Body of pancreas (tissue), 4 donors: ENCODE measurements around the gene TUBB1. TPM values are rescaled to one million over a fixed set of nuclear protein-coding genes. Genes with fewer than 3 reads are reported as not detected.
A peak's percentile ranks its signal among the peaks of the same experiment; 100 is the strongest.
"Not testable (repeated sequence)": the region's sequence is repeated elsewhere in the genome, so short reads cannot be mapped to it uniquely, and the experiment has no call there.

Experiments used
- ATAC-seq: fragments of 150-250 bp; one replicate; pipeline ENCODE4 v1.9.1; 2016
- DNase-seq, 4 donors: peaks; one replicate each; pipeline ENCODE4 v3.0.0-alpha.2; 2019
- H3K27ac ChIP-seq, 4 donors: fragments of 200-600 bp; sonication (generic); 1 replicate in 3 of 4; 2 replicates in 1 of 4; pipeline versions ENCODE4 v1.5.1 to v1.6.1; 2016 to 2019; ENCODE audit warnings: mild to moderate bottlenecking in 1 of 4, mixed read lengths in 1 of 4, moderate library complexity in 1 of 4
- H3K27me3 ChIP-seq, 2 donors: fragments of 200-600 bp; sonication (generic); one replicate each; pipeline ENCODE4 v1.6.0; 2016; ENCODE audit warnings: mild to moderate bottlenecking in 1 of 2
- H3K36me3 ChIP-seq, 2 donors: fragments of 200-600 bp; sonication (generic); replicated peaks in 1 of 2; 2 replicates each; pipeline ENCODE4 v1.5.1; 2016; ENCODE audit warnings: low read depth in 2 of 2; ENCODE audit not compliant: insufficient read depth in 1 of 2
- H3K4me1 ChIP-seq: fragments of 200-600 bp; sonication (generic); one replicate; pipeline ENCODE4 v1.6.0; 2016
- H3K4me3 ChIP-seq, 2 donors: fragments of 200-600 bp; sonication (generic); 1 replicate in 1 of 2; 2 replicates in 1 of 2; pipeline ENCODE4 v1.5.1; 2016 to 2019
- H3K9me3 ChIP-seq, 3 donors: fragments of 200-600 bp; sonication (generic); 1 replicate in 2 of 3; 2 replicates in 1 of 3; pipeline ENCODE4 v1.5.1; 2016
- POLR2A ChIP-seq, 3 donors: fragments of 450-650 bp; IDR thresholded peaks; one replicate each; pipeline ENCODE4 v1.6.1; 2016; ENCODE audit warnings: antibody characterized with exemption in 3 of 3, mild to moderate bottlenecking in 2 of 3
- WGBS, 2 donors: methylation state at CpG; one replicate each; pipeline ENCODE4 v1.1.5; 2017; 5-methylcytosine and 5-hydroxymethylcytosine counted together
- intact Hi-C: fragments of 100-400 bp; cut with DNase I; formaldehyde crosslinking; loops from one replicate; pipeline ENCODE4 v1.15.1; 2023
- total RNA-seq, 2 donors: library from RNA; depleted of rRNA; stranded (reverse); fragments of >200 nt; gene quantifications; one replicate each; pipeline ENCODE4 v1.1.0, GENCODE V29; 2016
- TF ChIP-seq, protein P1 (sequence below), 7 experiments: fragments of 450-650 bp in 4 of 7; fragments of 200-600 bp in 3 of 7; sonication (generic) in 3 of 7; IDR thresholded peaks; one replicate each; pipeline ENCODE4 v1.5.1; 2016 to 2019; ENCODE audit warnings: antibody characterized with exemption in 7 of 7

Gene TUBB1
- total RNA-seq, 2 donors from 2014 or later, result not detected

DNA sequence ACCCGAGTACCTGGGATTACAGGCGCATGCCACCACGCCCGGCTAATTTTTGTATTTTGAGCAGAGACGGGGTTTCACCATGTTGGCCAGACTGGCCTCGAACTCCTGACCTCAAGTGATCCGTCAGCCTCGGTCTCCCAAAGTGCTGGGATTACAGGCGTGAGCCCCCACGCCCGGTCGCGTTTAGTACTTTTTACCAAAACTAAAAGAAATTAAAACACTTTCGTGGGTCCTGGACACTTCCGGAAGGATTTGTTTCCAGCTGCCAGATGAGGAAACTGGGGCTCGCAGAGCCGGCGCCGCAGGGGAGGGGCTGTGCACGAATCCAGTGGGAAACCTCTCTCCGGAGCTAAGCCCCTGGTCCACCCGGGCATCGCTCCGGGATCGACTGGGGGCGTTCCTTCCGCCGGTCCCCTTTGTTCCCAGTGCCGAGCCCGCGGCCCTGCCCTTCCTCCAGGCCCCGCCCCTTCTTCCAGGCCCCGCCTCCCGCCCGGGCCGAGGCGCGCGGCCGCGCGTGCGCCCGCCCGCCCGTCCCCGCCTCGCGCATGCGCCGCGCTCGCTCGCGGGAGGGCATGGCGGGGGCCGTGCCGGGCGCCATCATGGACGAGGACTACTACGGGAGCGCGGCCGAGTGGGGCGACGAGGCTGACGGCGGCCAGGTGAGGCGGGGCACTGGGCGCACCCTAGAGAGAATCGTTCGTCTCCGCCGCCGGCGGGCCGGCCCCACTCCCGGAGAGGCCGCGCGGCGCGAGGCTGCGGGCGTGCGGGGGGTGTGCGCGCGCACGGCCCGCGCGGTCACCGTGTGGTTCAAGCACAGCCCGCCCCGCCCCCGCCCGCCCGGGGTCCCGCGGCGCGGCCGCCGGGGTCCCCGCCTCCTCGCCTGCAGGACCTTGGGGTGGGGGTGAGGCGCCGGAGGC, 38.3 kb upstream of the TUBB1 start, which contains the start of gene NELFCD:
Gene NELFCD (plus strand): TSS at position 546 of the 917 bp plus-strand sequence. CDS start 54 bp downstream, at position 600.
- H3K27me3 ChIP-seq, result no peaks in the 10 kb centered on the region
- intact Hi-C loops, result loop anchor here (10.0 kb wide), 1 partner anchor 96 kb away; no protein-coding TSS in a partner anchor
- H3K27ac ChIP-seq, result peak within 1 kb of the TSS; percentile 37 to 79 (median 69)
- TF ChIP-seq POLR2A (IDR thresholded peaks at IDR 0.05), result peak; percentile 37 to 79 (median 71)
- TF ChIP-seq, protein P1, sequence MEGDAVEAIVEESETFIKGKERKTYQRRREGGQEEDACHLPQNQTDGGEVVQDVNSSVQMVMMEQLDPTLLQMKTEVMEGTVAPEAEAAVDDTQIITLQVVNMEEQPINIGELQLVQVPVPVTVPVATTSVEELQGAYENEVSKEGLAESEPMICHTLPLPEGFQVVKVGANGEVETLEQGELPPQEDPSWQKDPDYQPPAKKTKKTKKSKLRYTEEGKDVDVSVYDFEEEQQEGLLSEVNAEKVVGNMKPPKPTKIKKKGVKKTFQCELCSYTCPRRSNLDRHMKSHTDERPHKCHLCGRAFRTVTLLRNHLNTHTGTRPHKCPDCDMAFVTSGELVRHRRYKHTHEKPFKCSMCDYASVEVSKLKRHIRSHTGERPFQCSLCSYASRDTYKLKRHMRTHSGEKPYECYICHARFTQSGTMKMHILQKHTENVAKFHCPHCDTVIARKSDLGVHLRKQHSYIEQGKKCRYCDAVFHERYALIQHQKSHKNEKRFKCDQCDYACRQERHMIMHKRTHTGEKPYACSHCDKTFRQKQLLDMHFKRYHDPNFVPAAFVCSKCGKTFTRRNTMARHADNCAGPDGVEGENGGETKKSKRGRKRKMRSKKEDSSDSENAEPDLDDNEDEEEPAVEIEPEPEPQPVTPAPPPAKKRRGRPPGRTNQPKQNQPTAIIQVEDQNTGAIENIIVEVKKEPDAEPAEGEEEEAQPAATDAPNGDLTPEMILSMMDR (IDR thresholded peaks at IDR 0.05), result no peak
- WGBS, 2 donors, result 7 to 52% methylated on average over 11 to 80 of the region's 109 CpGs
- DNase-seq (peak; percentile 86 to 92 (median 90)), ATAC-seq (peak; percentile 96)
- H3K36me3 ChIP-seq, result no peaks in the 10 kb centered on the region
- H3K4me3 ChIP-seq, result peak within 1 kb of the TSS; percentile 22 to 33
- peaks cover 24% of the 10 kb centered on the region for H3K4me1 ChIP-seq
- H3K9me3 ChIP-seq, result no peaks in the 10 kb centered on the region

DNA sequence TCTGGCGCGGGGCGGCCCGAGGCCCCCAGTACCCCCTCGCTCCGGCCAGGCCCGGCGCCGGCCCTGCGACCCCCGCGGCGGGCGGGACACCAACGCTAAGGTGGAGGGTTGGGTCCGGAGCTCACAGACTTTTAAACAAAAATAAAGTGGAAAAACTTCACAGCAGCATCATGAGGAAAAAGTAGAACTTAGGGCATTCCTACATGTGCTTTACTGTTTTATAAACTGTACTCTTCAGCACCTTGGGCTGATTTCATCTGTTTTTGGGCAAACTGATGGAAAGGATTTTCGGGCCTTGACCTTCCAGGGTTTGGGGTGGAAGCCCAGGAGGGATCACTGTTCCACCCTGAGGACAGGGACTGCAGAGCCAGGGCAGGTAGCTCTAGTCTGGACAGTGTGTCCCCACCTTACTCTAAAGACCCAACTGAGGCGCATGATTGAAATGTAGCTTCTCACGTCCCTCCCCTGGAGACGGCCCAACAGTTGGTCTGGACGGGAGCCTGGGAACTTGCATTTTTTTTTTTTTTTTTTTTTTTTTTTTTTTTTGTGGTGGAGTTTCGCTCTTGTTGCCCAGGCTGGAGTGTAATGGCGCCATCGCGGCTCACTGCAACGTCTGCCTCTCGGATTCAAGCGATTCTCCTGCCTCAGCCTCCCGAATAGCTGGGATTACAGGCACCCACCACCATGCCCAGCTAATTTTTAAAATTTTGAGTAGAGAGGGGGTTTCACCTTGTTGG, 37.4 kb upstream of the TUBB1 start:
- ATAC-seq (peak; percentile 1), DNase-seq (no peak)
- Histone ChIP-seq H3K4me1 (peaks cover 24% of the 10 kb centered on the region), H3K4me3 (peak overlapping the region; percentile 22 to 33), H3K36me3 (no peaks in the 10 kb centered on the region), H3K9me3 (no peaks in the 10 kb centered on the region), H3K27me3 (no peaks in the 10 kb centered on the region), H3K27ac (peak overlapping the region; percentile 37 to 79 (median 69))
- intact Hi-C loops, result loop anchor here (10.0 kb wide), 1 partner anchor 97 kb away; no protein-coding TSS in a partner anchor
- no peak for TF ChIP-seq POLR2A (IDR thresholded peaks at IDR 0.05)
- TF ChIP-seq, protein P1 (IDR thresholded peaks at IDR 0.05), result no peak
- 14 to 41% methylated on average over 13 to 29 of the region's 29 CpGs for WGBS, 2 donors

DNA sequence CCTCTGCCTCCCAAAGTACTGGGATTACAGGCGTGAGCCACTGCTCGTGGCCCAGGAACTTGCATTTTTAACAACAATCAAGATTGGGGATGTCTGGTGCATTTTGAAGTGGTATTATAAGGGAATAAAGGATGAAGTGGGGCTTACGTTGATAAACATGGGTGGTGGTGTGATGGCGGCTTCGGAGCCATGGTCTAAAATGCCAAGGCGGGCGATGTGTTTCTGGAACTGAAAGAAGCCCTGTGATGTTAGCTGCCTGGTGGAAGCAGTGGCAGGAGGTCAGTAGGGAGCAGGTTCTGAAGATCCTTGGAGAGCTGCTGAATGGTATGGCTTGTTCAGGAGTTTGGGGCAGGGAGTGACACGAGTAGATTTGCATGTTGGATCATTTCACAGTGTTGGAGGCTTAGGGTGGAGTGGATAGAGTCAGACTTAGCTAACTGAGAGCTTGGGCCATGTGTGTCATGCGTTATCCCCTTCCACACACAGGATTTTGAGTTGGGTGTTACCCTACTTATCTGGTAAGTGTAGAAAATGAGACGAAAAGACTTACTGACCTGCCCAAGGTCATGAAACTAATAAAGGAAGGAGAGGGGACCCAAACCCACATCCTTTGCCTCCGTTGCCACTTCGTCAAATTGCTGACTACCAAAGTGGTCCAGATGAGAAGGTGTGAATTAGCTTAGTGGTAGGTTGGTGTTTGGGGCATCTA, 36.7 kb upstream of the TUBB1 start:
- DNase-seq (no peak), ATAC-seq (no peak)
- H3K27me3 ChIP-seq, result no peaks in the 10 kb centered on the region
- H3K36me3 ChIP-seq, result peaks cover 3% of the 10 kb centered on the region in 2 donors
- intact Hi-C loops, result loop anchor here (10.0 kb wide), 1 partner anchor 98 kb away; no protein-coding TSS in a partner anchor
- H3K4me1 ChIP-seq, result peaks cover 24% of the 10 kb centered on the region
- H3K9me3 ChIP-seq, result no peaks in the 10 kb centered on the region
- no peak for TF ChIP-seq POLR2A (IDR thresholded peaks at IDR 0.05)
- TF ChIP-seq, protein P1 (IDR thresholded peaks at IDR 0.05), result no peak
- 83 to 84% methylated on average over 12 of the region's 12 CpGs for WGBS, 2 donors
- H3K27ac ChIP-seq, result no peak overlapping the region
- no peak overlapping the region for H3K4me3 ChIP-seq

DNA sequence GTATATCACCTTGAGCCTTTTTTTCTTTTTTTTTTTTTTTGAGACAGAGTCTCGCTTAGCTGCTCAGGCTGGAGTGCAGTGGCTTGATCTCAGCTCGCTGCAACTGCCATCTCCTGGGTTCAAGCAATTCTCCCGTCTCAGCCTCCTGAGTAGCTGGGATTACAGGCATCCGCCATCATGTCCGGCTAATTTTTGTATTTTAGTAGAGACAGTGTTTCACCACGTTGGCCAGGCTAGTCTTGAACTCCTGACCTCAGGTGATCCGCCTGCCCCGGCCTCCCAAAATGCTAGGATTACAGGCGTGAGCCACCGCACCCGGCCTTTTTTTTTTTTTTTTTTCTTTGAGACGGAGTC, 36.1 kb upstream of the TUBB1 start:
- not testable (repeated sequence) for H3K27ac ChIP-seq, H3K36me3 ChIP-seq, H3K9me3 ChIP-seq, ATAC-seq, DNase-seq, H3K27me3 ChIP-seq, H3K4me3 ChIP-seq
- peaks cover 24% of the 10 kb centered on the region for H3K4me1 ChIP-seq
- intact Hi-C loops, result loop anchor here (10.0 kb wide), 1 partner anchor 98 kb away; no protein-coding TSS in a partner anchor
- WGBS, 2 donors, result 94 to 96% methylated on average over 12 of the region's 12 CpGs
